Lower lobe of right lung (tissue), 2 donors: ENCODE results near the gene GOLGA1. TPM values are rescaled to one million over a fixed set of nuclear protein-coding genes. Genes with fewer than 3 reads are reported as not detected.
"Not testable (repeated sequence)": the region's sequence is repeated elsewhere in the genome, so short reads cannot be mapped to it uniquely, and the experiment has no call there.

ENCODE experiments used
- ATAC-seq, 2 donors: fragments of 200-7000 bp; cut with Tn5 transposase; one replicate each; pipeline ENCODE4 v1.9.1; 2020 to 2022; ENCODE audit warnings: mild to moderate bottlenecking in 2 of 2, moderate library complexity in 2 of 2
- DNase-seq: peaks from one replicate; pipeline ENCODE4 v3.0.0-alpha.2; 2020
- H3K27ac ChIP-seq: fragments of 200-600 bp; one replicate; pipeline ENCODE4 v1.8.0; 2022
- H3K27me3 ChIP-seq: fragments of 200-600 bp; one replicate; pipeline ENCODE4 v1.8.0; 2022; ENCODE audit warnings: low read depth
- H3K36me3 ChIP-seq: fragments of 200-600 bp; one replicate; pipeline ENCODE4 v1.8.0; 2022; ENCODE audit warnings: mild to moderate bottlenecking
- H3K4me1 ChIP-seq: fragments of 200-600 bp; one replicate; pipeline ENCODE4 v1.8.0; 2022
- H3K4me3 ChIP-seq: fragments of 200-600 bp; one replicate; pipeline ENCODE4 v1.8.0; 2022; ENCODE audit warnings: mild to moderate bottlenecking
- H3K9me3 ChIP-seq: fragments of 200-600 bp; one replicate; pipeline ENCODE4 v1.8.0; 2022
- CTCF ChIP-seq: fragments of 200-600 bp; IDR thresholded peaks from one replicate; pipeline ENCODE4 v1.8.0; 2022; ENCODE audit warnings: antibody characterized with exemption, mild to moderate bottlenecking
- intact Hi-C: fragments of 100-400 bp; cut with DNase I; formaldehyde crosslinking; loops from one replicate; pipeline ENCODE4 v1.11.0; 2022
- total RNA-seq: library from RNA; stranded (reverse); fragmentation: NEBNext Ultra II Directional; extraction: Animal tissue kit (Norgen Biotek cat#: 25700); gene quantifications from one replicate; pipeline ENCODE4 v1.2.1, GENCODE V29; 2021
- donor health status: DM: no; HTN: yes; CAD: no; lungs with severe emphysema.

The GOLGA1 gene
- total RNA-seq, 1 donor from 2014 or later, result 24.6 TPM

GRCh38 chr9:124960409-124960752 is 19.5 kb upstream of the GOLGA1 start:
- no peak for TF ChIP-seq CTCF
- Histone ChIP-seq H3K27ac (no peak overlapping the region), H3K4me1 (no peaks in the 10 kb centered on the region), H3K4me3 (no peak overlapping the region), H3K36me3 (no peaks in the 10 kb centered on the region), H3K9me3 (no peaks in the 10 kb centered on the region), H3K27me3 (no peaks in the 10 kb centered on the region)
- intact Hi-C loops, result no loop called here
- DNase-seq (no peak), ATAC-seq (no peak)

- H3K4me1 ChIP-seq, intact Hi-C loops, H3K4me3 ChIP-seq, H3K36me3 ChIP-seq, H3K27ac ChIP-seq, ATAC-seq, H3K27me3 ChIP-seq, H3K9me3 ChIP-seq, DNase-seq: not testable (repeated sequence)
Observed at GRCh38 chr9:124959671-124960408, 19.0 kb upstream of the GOLGA1 start.

- Histone ChIP-seq H3K27me3 (no peaks in the 10 kb centered on the region), H3K4me1 (no peaks in the 10 kb centered on the region), H3K36me3 (peaks cover 8% of the 10 kb centered on the region), H3K9me3 (no peaks in the 10 kb centered on the region), H3K27ac (no peak overlapping the region), H3K4me3 (no peak overlapping the region)
- ATAC-seq, result no peak
- no peak for DNase-seq
- TF ChIP-seq CTCF, result no peak
- intact Hi-C loops, result no loop called here
Observed at GRCh38 chr9:124954255-124954654, 13.4 kb upstream of the GOLGA1 start.

- Histone ChIP-seq H3K27ac (no peak overlapping the region), H3K4me3 (no peak overlapping the region), H3K27me3 (no peaks in the 10 kb centered on the region), H3K36me3 (peaks cover 8% of the 10 kb centered on the region), H3K9me3 (no peaks in the 10 kb centered on the region), H3K4me1 (no peaks in the 10 kb centered on the region)
- intact Hi-C loops, result no loop called here
- no peak for DNase-seq
- ATAC-seq, result no peak
- TF ChIP-seq CTCF, result no peak
Observed at GRCh38 chr9:124950050-124950718, 9.3 kb upstream of the GOLGA1 start.

- intact Hi-C loops, result no loop called here
- no peak for DNase-seq
- TF ChIP-seq CTCF, result no peak
- Histone ChIP-seq H3K4me1 (no peaks in the 10 kb centered on the region), H3K27ac (no peak overlapping the region), H3K27me3 (no peaks in the 10 kb centered on the region), H3K36me3 (peaks cover 8% of the 10 kb centered on the region), H3K9me3 (no peaks in the 10 kb centered on the region), H3K4me3 (no peak overlapping the region)
- no peak for ATAC-seq
Observed at GRCh38 chr9:124949387-124949786, 8.5 kb upstream of the GOLGA1 start.

GRCh38 chr9:124947727-124948391 is 7.0 kb upstream of the GOLGA1 start:
- no peak for DNase-seq

More at GRCh38 chr9:124947727-124948391, 7.0 kb upstream of the GOLGA1 start:
- Histone ChIP-seq H3K9me3 (no peaks in the 10 kb centered on the region), H3K27me3 (no peaks in the 10 kb centered on the region), H3K27ac (no peak overlapping the region), H3K4me3 (no peak overlapping the region), H3K4me1 (no peaks in the 10 kb centered on the region), H3K36me3 (peaks cover 8% of the 10 kb centered on the region)
- no peak for TF ChIP-seq CTCF
- intact Hi-C loops, result no loop called here
- no peak for ATAC-seq
